Keratinocyte (primary cell): Measurements from ENCODE around the gene ASB6. TPM values are rescaled to one million over a fixed set of nuclear protein-coding genes. Genes with fewer than 3 reads are reported as not detected.

Source experiments
- DNase-seq: peaks from one replicate; pipeline ENCODE4 v3.0.0-alpha.2; 2011; ENCODE audit warnings: low read depth, missing footprints, low spot score
- FAIRE-seq: peaks from 2 replicates; lab custom pipeline; 2011; peaks lifted over from hg19 to GRCh38; lab: Jason Lieb, UNC
- H2AFZ ChIP-seq: 2 replicates; pipeline ENCODE4 v1.6.0; 2012; ENCODE audit warnings: low read length, control low read depth, inconsistent platforms; ENCODE audit not compliant: control insufficient read depth
- H3K27ac ChIP-seq: 2 replicates; pipeline ENCODE4 v1.5.1; 2011; ENCODE audit warnings: low read length; ENCODE audit not compliant: control insufficient read depth, insufficient read depth
- H3K27me3 ChIP-seq: 3 replicates; pipeline ENCODE4 v1.6.0; 2011; ENCODE audit warnings: low read length; ENCODE audit not compliant: control insufficient read depth, insufficient read depth; ENCODE audit errors: extremely low read depth
- H3K36me3 ChIP-seq, 2 experiments: 2 replicates in 1 of 2; 3 replicates in 1 of 2; pipeline ENCODE4 v1.5.1; 2011; ENCODE audit warnings: low read length in 2 of 2, mild to moderate bottlenecking in 1 of 2; ENCODE audit not compliant: control insufficient read depth in 2 of 2, insufficient read depth in 2 of 2; ENCODE audit errors: extremely low read depth in 1 of 2
- H3K4me1 ChIP-seq: 3 replicates; pipeline ENCODE4 v1.5.1; 2011; ENCODE audit warnings: low read length; ENCODE audit not compliant: control insufficient read depth, insufficient read depth; ENCODE audit errors: extremely low read depth
- H3K4me2 ChIP-seq: 3 replicates; pipeline ENCODE4 v1.6.0; 2011; ENCODE audit warnings: low read depth, low read length; ENCODE audit not compliant: control insufficient read depth, insufficient read depth; ENCODE audit errors: extremely low read depth
- H3K4me3 ChIP-seq, 3 experiments: fragments of 200-600 bp in 1 of 3; sonication (generic) in 1 of 3; 2 replicates in 2 of 3; 3 replicates in 1 of 3; pipeline ENCODE4 v1.5.1; 2011 to 2016; ENCODE audit warnings: low read length in 3 of 3, mild to moderate bottlenecking in 3 of 3, control low read depth in 2 of 3, inconsistent platforms in 1 of 3, low read depth in 1 of 3, mixed read lengths in 1 of 3, mixed run types in 1 of 3, moderate library complexity in 1 of 3; ENCODE audit not compliant: control insufficient read depth in 2 of 3, insufficient read depth in 2 of 3; ENCODE audit errors: extremely low read depth in 1 of 3
- H3K79me2 ChIP-seq: 2 replicates; pipeline ENCODE4 v1.6.0; 2012; ENCODE audit warnings: low read length; ENCODE audit not compliant: control insufficient read depth, insufficient read depth
- H3K9ac ChIP-seq: 3 replicates; pipeline ENCODE4 v1.6.0; 2011; ENCODE audit warnings: low read length; ENCODE audit not compliant: control insufficient read depth, insufficient read depth; ENCODE audit errors: extremely low read depth
- H3K9me1 ChIP-seq: 3 replicates; pipeline ENCODE4 v1.6.0; 2011; ENCODE audit warnings: low read length; ENCODE audit not compliant: control insufficient read depth, insufficient read depth; ENCODE audit errors: extremely low read depth
- H3K9me3 ChIP-seq: 2 replicates; pipeline ENCODE4 v1.5.1; 2012; ENCODE audit warnings: low read depth, low read length; ENCODE audit not compliant: control insufficient read depth
- H4K20me1 ChIP-seq: 3 replicates; pipeline ENCODE4 v1.6.0; 2011; ENCODE audit warnings: low read length; ENCODE audit not compliant: control insufficient read depth, insufficient read depth; ENCODE audit errors: extremely low read depth
- EZH2 ChIP-seq: IDR thresholded peaks from one replicate; pipeline ENCODE4 v1.6.1; 2012; ENCODE audit warnings: inconsistent platforms, mild to moderate bottlenecking, low read length, moderate library complexity
- dilution Hi-C: fragments of 300-500 bp; cut with MboI; formaldehyde crosslinking; loops from one replicate; pipeline ENCODE4 v1.7.0; 2020; ENCODE audit warnings: low sequenced_read_pairs; ENCODE audit not compliant: extremely low pct_ligation_motif_present
- polyA plus RNA-seq, 5 experiments: library from polyadenylated mRNA; depleted of rRNA in 3 of 5; stranded (reverse) in 3 of 5; stranded (forward) in 1 of 5; unstranded in 1 of 5; fragments of >200 nt; gene quantifications; 1 replicate in 1 of 5; 2 replicates in 3 of 5; 3 replicates in 1 of 5; pipeline versions ENCODE4 v1.2.1 to v1.2.3, GENCODE V29; 2011 to 2012; ENCODE audit warnings: missing spikeins in 2 of 5, low read depth in 1 of 5, low replicate concordance in 1 of 5
- TF ChIP-seq, protein P1 (sequence below), 3 experiments: IDR thresholded peaks in 1 of 3; conservative IDR thresholded peaks in 1 of 3; optimal IDR thresholded peaks in 1 of 3; 2 replicates in 2 of 3; 3 replicates in 1 of 3; pipeline versions ENCODE3 to v1.5.1; 2011; ENCODE audit warnings: low read length in 3 of 3, mild to moderate bottlenecking in 3 of 3, moderate library complexity in 2 of 3, control low read depth in 1 of 3, inconsistent platforms in 1 of 3; ENCODE audit not compliant: insufficient read depth in 2 of 3; ENCODE audit errors: extremely low read depth in 1 of 3

ASB6 gene
- polyA plus RNA-seq, 1 donor (not counting 4 experiments of a cell fraction or from before 2014, with no cell fraction given), result 16.3 TPM

DNA sequence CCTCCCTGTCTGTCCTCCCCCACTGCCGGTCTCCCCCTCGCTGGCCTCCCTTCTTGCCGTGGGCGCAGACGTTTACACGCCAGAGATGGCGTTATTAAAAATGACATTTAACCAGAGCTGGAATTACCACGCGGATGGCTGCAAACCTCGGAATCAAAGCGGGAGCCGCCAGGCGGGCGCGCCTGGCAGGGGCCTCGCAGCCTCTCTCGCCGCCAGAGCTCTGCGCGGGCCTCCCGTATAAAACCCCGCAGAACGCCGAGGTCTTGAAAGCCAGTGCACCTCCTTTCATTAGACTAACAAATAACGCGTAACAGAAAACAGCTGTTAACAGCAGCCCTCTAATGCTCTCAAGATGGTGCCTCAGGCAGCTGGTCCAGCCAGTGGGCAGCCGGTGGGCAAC lies 33.7 kb upstream of the ASB6 start:
- H3K4me2 ChIP-seq, result no peak overlapping the region
- H3K9me3 ChIP-seq, result no peaks in the 10 kb centered on the region
- H4K20me1 ChIP-seq, result no peaks in the 10 kb centered on the region
- peaks cover 29% of the 10 kb centered on the region for H3K27me3 ChIP-seq
- H3K79me2 ChIP-seq, result no peaks in the 10 kb centered on the region
- no peak overlapping the region for H3K9ac ChIP-seq
- dilution Hi-C loops, result no loop called here
- H3K4me1 ChIP-seq, result peaks cover 3% of the 10 kb centered on the region
- DNase-seq (no peak), FAIRE-seq (no peak)
- no peak for TF ChIP-seq EZH2
- TF ChIP-seq, protein P1, sequence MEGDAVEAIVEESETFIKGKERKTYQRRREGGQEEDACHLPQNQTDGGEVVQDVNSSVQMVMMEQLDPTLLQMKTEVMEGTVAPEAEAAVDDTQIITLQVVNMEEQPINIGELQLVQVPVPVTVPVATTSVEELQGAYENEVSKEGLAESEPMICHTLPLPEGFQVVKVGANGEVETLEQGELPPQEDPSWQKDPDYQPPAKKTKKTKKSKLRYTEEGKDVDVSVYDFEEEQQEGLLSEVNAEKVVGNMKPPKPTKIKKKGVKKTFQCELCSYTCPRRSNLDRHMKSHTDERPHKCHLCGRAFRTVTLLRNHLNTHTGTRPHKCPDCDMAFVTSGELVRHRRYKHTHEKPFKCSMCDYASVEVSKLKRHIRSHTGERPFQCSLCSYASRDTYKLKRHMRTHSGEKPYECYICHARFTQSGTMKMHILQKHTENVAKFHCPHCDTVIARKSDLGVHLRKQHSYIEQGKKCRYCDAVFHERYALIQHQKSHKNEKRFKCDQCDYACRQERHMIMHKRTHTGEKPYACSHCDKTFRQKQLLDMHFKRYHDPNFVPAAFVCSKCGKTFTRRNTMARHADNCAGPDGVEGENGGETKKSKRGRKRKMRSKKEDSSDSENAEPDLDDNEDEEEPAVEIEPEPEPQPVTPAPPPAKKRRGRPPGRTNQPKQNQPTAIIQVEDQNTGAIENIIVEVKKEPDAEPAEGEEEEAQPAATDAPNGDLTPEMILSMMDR (optimal IDR thresholded peaks at IDR 0.05 in 1 of 3, IDR thresholded peaks at IDR 0.05 in 1 of 3, conservative IDR thresholded peaks at IDR 0.05 in 1 of 3; ENCODE audit: extremely low read depth in 1 of 3, insufficient read depth in 2 of 3, low read length in 3 of 3), result no peak
- H2AFZ ChIP-seq, result no peak overlapping the region
- H3K9me1 ChIP-seq, result no peaks in the 10 kb centered on the region
- H3K27ac ChIP-seq, result no peak overlapping the region
- H3K4me3 ChIP-seq, result no peak overlapping the region
- H3K36me3 ChIP-seq, result no peaks in the 10 kb centered on the region

DNA sequence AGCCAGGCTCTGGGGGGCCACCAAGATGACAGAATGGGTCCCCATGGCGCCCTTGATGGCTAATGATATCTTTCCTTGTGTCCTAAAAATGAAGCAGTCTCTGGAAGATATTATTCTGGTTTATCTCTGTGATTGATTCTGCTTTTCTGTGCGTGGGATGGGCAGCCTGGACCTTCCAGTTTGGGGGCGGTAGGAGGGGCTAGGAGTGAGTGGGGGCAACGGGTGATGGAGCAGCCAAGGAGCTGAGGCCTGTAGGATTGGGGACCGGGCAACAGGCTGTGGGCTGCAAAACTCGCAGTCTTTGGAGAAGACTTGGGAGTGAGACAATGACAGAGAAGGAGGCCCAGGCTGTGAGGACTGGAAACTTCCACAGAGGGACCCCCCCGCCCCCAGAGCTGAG lies 32.3 kb upstream of the ASB6 start:
- no peak overlapping the region for H3K9ac ChIP-seq
- no peaks in the 10 kb centered on the region for H3K9me1 ChIP-seq
- peaks cover 29% of the 10 kb centered on the region for H3K27me3 ChIP-seq
- no peak for DNase-seq
- H4K20me1 ChIP-seq, result no peaks in the 10 kb centered on the region
- no peaks in the 10 kb centered on the region for H3K79me2 ChIP-seq
- TF ChIP-seq, protein P1 (optimal IDR thresholded peaks at IDR 0.05 in 1 of 3, IDR thresholded peaks at IDR 0.05 in 1 of 3, conservative IDR thresholded peaks at IDR 0.05 in 1 of 3; ENCODE audit: extremely low read depth in 1 of 3, insufficient read depth in 2 of 3, low read length in 3 of 3), result no peak
- TF ChIP-seq EZH2, result no peak
- H2AFZ ChIP-seq, result no peak overlapping the region
- H3K27ac ChIP-seq, result no peak overlapping the region
- FAIRE-seq, result no peak
- no peaks in the 10 kb centered on the region for H3K9me3 ChIP-seq
- peaks cover 3% of the 10 kb centered on the region for H3K4me1 ChIP-seq
- no peak overlapping the region for H3K4me3 ChIP-seq
- no peak overlapping the region for H3K4me2 ChIP-seq
- H3K36me3 ChIP-seq, result no peaks in the 10 kb centered on the region
- dilution Hi-C loops, result no loop called here
